Stimulated activated CD4-positive, alpha-beta T cell treated with anti-CD3 and anti-CD28 coated beads, TNF-alpha, amount 100 ng/mL, for 4 hours (primary cell): Measurements from ENCODE around the gene ENTPD8.
"Not testable (repeated sequence)": the region's sequence is repeated elsewhere in the genome, so short reads cannot be mapped to it uniquely, and the experiment has no call there.

Source experiments
- DNase-seq, 3 experiments: peaks; one replicate each; pipeline ENCODE4 v3.0.0-alpha.2; 2020; ENCODE audit warnings: low read depth in 3 of 3

Gene ENTPD8

DNA sequence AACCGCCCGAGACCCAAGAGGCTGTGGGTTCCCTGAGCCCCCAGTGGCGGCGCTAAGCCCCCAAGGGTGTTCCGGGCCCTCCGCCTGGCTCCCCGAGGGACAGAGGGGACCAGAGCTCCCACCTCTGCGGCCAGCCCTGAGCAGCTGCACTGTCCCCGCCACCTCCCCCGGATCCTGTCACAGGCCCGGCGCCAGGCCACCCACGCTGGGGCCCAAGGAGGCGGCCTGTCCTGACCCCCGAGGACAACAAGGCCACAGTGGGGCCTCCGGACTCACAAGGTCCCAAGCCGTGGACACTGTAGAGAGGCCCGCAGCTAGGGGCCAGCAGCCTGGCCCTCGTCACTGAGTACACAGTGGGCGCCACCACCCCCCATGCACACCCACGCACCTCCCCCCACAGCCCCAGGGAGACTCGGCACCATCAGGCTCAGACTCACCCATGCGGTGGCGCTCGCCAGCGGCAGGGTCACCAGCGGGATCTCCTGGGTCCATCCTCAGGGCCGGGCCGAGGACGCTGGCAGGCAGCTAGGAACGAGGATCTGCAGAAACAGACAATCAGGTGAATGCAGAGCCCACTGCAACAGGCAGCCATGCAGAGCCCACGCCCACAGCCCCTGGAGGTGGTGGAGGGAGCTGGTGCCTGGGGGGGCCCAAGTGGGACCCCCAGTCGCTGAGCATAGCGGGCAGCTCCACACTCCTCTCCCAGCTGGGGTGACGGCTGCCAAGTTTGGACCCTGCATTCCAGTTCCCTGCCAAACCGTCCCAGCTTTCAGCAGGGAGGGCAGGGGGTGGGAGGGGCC, 46.1 kb downstream of the ENTPD8 start:
- DNase-seq: no peak

DNA sequence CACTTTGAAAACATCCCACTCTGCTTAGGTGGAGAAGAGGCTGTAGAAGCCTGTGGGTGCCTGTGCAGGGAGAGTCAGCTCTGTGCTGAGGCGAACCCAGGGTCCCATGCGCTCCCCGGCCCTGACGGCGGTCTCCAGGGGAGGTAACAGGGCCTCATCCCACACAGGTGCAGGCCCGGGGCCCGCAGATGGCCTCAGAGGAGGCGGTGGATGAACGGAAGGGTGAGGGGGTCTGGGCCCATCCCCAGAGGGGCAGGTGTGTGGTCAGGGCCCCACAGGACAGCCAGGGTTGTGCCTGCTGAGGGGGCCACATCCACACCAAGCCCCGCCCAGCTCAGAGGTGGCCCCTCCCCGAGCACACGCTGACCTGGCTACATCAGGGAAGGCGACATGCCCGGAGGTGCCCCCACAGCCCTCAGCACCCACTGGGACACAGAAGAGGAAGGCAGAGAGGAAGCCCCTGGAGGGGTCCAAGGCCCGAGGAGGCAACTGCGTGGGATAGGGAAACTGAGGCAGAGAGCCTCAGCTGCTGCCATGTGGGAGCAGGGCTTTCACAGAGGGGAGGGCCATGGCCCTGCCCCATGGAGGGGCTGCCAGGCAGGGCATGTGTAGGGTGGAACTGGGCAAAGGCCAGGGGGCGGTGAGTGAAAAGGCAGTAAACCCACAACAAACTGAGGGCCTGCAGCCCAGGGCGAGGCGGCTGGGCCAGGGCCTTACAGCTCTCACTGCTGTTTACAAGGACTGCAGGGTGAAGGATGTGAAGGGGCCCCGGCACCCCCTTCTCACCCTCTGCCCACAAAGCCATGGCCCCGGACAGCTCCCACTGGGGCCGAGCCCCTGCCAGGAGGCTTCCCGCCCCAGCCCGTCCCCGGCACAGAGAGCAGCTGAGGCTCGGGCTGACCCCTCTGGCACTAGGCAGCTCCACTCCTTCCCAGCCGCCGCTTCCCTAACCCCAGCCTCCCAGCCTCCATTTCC, 47.7 kb downstream of the ENTPD8 start:
- DNase-seq: no peak

DNA sequence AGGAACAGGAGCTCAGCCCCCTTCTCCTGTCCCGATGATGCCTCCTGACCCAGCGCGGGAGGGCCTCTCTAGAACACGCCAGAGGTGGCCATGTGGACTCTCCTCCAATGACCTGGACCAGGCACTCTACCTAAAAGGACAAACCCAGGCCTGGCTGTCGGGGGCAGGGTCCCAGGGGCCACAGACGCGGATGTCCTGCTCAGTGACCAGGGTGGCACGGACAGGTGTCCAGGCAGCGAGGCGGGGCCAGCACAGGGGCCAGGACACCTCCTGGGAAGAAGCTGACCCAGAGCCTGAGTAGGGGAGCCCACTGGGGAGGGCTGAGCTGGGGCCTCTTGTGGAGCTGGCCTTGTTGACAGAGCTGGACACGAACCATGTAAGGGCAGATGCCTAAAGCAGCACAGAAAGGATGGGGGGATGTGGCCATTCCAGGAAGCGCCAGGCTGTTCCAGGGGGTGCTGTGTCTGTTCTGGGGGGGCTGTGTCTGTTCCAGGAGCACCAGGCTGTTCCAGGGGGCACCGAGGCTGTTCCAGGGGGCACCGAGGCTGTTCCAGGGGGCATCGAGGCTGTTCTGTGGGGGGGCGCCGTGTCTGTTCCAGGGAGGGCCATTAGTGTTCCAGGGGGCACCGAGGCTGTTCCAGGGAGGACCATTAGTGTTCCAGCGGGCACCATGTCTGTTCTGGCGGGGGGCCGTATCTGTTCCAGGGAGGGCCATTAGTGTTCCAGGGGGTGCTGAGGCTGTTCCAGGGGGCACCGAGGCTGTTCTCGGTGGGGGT, 48.7 kb downstream of the ENTPD8 start:
- no peak for DNase-seq

DNA sequence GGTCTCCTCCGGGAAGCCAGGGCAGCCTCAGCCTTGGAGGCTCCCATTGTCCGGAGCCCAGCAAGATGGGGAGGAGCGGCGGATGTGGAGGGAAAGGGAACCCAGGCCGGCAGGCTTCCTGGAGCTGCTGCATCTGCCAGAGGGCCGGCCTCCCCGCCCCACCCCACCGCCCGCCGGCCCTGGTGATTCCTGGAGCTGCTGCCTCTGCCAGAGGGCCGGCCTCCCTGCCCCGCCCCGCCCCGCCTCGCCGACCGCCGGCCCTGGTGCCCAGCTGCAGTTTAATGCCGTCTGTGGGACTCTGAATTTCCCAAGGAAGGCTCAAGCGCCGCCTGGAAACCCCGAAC, 49.8 kb downstream of the ENTPD8 start:
- DNase-seq: no peak

DNA sequence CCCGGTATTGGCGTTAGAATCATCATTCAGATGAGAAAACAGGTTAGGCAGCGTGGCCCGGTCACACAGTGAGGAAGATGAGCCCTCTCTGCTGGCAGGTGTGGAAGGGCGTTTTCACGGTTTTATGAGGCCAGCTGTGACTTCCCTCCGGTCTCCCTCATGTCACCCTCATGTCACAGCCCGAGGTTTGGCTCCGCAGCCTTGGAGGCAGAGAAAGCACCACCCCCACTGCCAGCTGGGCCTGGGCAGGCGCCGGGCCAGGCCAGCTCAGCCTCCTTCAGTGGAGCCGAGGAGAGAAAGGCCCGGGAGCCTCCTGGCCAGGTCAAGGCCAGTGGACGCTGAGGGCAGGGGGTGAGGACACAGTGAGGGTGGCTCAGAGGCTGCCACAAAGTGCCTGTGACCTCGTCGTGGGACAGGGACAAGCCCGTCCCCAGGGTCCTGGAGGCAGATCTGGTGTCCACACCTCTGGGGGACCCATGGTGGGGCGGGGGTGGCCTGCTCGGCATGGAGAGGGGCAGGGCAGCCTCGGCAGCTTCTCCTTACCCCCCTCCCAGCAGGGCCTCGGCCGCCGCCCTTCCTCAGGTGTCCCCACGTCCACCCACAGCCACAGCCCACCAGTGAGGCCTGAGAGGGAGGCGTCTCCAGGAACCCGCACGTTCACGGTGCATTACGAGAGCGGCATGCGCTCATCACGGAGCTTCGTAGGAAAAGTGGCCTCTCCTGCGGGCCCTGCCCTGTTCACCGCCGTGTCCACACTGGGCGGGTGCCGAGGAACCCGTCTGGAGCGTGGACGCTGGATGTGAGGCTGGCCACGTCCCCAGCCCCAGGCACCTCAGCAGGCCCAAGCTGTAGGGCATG, 50.4 kb downstream of the ENTPD8 start:
- no peak for DNase-seq

DNA sequence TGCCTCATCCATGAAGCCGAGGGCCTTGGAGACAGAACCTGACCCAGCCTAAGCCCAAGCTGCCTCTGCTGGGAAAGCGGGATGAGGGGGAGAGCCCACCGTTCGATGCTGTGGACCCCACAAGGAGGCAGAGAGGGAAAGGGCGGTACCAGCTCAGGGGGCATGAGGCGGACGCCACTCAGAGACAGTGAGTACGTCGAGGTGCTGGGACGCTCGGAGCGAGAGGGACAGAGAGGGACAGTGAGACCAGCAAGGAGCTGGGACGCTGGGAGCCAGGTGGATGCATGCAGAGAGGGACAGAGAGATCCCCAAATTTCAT, 51.8 kb downstream of the ENTPD8 start:
- no peak for DNase-seq

DNA sequence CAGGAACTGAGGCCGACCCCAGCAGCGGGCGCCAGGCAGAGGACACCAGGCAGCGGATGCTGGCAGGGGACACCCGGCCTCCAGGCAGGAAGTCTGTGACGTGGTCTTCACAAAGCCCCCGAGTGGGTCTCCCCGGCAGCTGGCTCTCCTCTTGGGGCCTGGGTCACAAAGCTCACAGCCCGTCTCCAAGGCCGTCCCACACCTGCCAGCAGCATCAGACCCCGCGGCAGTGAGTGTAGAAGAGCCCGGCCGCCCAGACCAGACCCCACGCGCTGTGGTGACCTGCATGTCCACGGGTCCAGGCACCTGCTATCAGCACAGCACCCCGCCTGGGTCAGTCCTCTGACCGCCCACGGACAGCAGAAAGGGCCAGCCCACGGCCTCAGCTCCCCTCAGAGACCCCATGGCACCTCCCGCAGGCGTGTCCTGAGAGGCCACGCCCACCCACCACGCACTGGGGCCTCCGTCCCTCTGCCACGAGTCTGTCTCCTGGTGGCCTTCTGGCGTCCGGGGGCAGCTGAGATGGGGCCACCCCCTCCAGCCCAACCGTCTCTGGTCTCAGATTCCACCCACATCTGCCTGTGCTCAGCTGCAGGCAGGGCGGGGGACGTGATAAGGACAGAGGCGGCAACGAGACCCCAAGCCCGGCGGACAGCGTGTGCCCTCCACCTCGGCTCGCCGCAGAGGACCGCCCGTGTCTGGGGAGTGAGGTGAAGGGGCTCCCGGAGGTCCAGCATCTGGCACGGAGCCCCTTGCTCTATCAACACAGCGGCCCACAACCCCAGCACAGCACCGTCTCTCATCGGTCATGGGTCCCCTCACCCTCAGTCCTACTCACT, 52.3 kb downstream of the ENTPD8 start:
- DNase-seq: no peak

DNA sequence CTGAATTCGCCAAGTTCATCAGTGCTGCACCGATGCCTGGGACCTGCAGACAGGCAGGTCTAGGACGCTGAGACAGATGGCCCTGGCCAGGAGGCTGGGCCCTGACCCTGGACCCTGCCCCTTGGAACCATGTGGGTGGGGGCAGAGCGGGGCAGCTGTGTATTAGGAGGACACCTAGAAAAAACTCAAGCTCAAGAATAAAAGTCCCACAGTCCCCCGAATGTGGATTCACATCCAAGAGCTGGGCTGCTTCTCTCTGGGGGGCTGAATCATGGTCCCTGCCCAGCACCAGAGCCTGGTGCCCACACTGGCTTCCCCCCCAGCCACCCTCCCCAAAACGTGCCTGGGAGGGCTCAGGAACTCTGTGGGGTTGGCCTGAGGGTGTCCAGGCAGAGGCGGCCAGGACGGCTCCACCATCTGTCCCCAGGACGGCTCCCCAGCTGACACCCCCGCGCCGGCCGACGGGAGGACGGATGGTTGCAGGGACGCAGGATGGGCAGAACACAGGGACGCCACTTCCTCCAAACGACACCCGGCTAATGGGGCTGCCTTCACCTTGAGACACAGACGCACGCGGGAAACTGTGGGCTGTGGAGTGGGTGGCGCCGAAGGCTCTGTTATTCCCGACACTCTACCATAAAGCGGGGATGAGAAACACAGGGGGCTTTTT, 53.1 kb downstream of the ENTPD8 start:
- DNase-seq: no peak

DNA sequence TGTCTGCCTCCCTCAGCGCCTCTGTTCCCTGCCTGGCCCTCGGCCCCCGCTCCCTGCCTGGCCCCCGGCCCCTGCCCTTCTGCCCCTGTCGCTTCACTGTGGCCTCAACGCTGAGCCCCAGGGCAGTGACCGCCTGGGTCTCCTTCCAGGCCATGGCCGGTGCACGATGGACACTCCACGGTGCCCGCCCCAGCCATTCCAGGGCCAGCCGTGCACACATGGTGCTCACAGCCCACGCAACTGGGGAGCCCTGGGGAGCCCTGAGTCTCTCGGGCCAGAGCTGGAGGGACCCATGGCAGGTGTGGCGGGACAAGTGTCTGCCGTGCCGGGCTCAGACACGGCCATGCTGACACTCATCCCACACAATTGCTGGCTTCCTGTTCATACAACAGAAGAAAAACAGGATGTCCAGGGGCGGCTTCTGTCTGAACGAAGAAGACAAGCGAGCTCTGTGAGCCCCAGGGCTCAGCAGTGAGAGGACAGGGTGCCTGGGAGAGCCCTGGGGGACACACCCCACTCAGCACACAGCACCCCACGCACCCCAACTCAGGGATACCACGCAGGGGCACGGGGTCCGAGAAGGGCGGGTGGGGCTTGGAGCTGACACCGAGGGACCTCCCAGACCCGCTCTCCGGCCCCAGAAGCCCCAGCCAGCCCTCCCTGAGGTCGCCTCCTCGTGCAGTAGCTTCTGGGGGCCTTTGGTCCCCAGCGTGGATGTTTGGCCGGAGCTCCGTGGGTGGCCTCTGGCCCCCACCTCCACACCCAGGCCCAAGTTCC, 53.9 kb downstream of the ENTPD8 start:
- DNase-seq: peak in 1 of 3 experiments; percentile 13

DNA sequence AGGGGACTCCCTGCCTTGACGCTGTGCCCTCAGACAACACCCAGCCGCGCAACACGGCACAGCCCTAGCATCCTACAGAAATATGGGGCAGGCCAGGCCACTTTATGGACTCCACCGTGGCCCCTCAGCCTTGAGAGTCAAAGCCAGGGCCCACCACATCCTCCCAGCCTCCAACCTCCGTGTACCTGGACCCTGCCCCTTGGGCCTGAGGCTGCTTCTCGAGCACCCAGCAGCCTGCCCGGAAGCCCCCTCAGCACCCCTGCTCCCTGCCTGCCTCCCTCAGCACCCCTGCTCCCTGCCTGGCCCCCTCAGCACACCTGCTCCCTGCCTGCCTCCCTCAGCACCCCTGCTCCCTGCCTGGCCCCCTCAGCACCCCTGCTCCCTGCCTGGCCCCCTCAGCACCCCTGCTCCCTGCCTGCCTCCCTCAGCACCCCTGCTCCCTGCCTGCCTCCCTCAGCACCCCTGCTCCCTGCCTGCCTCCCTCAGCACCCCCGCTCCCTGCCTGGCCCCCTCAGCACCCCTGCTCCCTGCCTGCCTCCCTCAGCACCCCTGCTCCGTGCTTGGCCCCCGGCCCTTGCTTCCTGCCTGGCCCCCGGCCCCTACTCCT, 54.5 kb downstream of the ENTPD8 start:
- not testable (repeated sequence) for DNase-seq

DNA sequence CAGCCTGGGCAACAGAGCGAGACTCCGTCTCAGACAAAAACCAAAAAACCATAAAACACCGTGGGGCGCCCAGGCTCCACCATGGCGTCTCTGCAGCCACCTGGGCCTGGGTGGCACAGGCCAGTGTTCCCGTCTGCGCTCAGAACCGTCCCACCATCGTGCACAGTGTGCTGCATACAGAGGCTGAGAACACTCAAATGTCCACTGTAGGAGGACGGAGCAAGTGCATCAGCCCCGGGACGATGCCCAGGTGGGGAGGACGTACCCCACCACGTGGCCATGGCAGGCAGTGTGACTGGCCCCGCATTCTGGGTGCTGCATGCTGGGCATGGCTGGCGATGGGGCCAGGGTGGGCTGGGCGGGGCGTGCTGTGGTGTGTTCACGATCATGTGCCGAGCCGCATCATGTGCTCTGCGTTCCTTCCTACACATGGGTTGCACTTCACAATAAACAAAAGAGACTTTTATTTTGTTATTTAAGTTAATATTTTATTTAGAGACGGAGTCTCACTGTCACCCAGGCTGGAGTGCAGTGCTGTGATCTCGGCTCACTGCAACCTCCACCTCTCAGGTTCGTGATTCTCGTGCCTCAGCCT, 56.0 kb downstream of the ENTPD8 start:
- no peak for DNase-seq
